GM18499 (cell line): ENCODE data around the gene TTLL9.

ENCODE experiments used
- ATAC-seq: cut with Tn5 transposase; IDR thresholded peaks from one replicate; pipeline ENCODE4 v1.9.1; 2021; ENCODE audit warnings: moderate number of reproducible peaks; ENCODE audit not compliant: insufficient read depth, unreplicated experiment

Gene TTLL9

DNA sequence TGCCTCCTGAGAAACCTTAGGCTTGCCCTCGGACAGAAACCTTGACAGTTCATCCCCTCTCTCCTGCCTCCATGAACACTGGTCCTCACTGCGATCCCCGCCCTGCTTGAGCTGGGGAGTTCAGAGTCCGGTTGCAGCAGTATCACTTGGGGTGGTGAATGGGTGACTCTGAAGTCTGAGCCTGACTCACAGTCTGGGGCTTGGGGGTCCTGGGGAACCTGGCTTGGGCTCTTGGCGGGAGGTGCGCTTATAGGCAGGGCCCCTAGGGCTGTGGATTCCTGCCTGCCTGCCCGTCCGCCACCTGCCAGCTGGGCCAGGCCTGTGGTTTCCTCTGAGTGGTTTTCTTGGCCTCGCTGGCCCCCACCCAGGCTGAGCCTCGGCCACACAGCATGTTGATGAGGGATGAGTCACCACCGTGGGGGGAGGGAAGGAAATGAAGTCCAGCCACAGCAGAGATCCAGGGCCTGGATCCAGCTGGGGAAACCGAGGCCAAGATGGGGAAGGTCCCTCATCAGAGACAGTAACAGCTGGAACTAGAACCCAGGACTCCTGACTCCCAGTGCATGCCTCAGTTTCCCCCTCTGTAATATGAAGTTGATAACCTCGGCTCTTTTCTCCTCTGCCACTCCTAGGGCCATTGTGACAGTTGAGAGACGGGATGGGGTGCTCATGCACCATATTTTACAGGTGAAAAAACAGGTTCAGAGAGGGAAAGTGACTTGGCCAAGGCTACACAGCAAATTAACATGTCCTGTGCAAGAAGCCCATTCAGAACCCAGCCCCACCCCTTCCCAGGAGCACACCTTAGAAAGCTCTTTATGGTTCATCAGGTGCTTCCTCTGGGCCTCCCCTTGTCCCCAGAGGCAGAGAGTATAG, 34.2 kb upstream of the TTLL9 start:
- peak; percentile 50 for ATAC-seq

- no peak for ATAC-seq
Observed at GRCh38 chr20:31836853-31837608, 33.4 kb upstream of the TTLL9 start.

- ATAC-seq: no peak
Observed at GRCh38 chr20:31837896-31838397, 32.5 kb upstream of the TTLL9 start.

DNA sequence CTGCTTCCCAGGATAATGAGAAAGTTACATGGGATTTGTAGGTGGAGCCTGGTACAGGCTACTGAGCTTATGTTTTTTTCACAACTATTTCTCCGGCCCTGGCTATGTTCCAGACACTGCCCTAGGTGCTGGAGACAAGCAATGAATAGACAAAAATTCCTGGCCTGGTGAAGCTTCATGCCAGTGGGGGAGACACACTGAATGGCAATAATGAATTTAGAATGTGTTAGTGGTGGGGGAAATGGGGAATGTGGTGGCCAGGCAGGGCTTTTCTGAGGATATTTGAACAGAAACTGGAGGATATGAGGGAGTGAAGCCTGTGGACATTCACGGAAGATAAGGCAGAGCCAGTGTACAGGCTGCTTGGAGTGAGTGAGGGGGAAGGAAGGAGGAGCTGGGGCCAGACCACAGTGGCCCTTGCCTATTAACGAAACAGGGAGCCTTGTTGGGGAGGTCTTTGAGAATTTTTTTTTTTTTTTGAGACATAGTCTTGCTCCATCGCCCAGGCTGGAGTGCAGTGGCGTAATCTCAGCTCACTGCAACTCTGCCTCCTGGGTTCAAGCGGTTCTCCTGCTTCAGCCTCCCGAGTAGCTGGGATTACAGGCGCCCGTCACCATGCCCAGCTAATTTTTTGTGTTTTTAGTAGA, 31.7 kb upstream of the TTLL9 start:
- no peak for ATAC-seq

GRCh38 chr20:31839782-31840487, 30.5 kb upstream of the TTLL9 start:
- no peak for ATAC-seq

GRCh38 chr20:31840906-31841816, 29.3 kb upstream of the TTLL9 start:
- ATAC-seq: no peak

- no peak for ATAC-seq
Observed at GRCh38 chr20:31841928-31842327, 28.5 kb upstream of the TTLL9 start.

DNA sequence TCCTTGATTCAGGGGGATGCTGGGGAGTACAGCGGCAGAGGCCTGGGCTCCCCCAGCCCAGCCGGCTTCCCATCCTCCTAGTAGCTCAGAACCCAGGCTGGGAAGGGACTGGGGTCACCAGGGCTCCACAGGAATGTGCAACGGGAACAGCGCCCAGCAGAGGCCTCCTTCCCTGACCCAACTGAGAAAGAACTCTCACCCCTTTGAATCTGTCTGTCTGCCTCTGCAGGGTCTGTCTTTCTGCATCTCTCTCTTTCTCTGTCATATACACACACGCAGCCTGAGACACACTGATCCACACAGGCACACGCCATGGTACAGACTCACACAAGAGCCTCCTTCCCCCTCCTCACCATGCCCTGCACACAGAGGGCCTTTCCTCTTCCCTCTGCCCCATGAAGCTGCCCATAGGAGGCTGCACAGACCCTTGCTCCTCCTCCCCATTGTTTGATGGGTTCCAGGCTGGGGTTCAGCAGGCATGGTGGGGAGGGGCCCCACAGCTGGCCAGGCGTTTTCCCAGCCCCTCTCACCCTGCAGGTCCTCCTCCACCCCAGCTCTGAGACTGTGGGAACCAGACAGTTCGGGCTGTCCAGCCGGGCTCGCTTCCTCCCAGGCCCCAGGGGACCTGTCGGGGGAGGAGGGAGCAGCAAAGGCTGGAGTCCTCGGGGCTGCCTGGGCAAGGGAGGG, 27.8 kb upstream of the TTLL9 start:
- no peak for ATAC-seq

DNA sequence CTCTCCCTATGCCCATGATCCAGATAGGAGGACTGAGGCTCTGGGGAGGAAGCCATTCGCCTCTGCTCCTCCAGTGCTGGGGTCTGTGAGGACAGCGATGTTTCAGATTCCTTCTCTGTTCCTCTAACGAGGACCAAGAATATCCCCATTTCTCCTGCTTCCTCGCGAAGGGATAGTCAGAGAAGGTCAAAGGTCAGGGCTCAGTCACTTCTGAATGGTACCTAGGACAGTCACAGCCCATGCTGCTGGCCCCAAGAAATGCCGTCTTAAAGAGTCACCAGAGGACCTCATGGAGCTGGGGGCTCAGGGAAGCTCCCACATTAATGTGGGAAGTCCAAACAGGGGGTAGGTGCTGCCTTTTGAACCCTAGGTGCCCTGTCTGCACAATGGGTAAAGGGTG, 27.1 kb upstream of the TTLL9 start:
- no peak for ATAC-seq

DNA sequence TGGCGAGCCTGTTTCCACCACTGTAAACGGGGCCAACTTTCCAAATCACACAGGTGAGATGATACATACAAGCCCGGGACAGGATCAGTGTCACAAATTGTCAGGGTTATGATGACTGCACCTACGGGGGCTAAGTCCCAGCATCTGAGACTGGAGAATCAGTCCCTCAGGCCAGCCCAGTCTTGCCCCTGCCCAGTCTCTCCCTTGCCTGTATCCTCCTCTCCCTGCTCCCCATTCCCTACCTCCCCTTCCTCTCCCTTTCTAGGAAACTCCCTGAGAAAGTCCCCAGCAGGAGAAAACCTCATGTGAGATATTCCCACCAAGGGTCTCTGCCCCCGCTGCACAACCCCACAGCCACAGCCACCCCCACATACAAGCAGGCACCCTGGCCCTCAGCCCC, 26.6 kb upstream of the TTLL9 start:
- ATAC-seq: no peak

DNA sequence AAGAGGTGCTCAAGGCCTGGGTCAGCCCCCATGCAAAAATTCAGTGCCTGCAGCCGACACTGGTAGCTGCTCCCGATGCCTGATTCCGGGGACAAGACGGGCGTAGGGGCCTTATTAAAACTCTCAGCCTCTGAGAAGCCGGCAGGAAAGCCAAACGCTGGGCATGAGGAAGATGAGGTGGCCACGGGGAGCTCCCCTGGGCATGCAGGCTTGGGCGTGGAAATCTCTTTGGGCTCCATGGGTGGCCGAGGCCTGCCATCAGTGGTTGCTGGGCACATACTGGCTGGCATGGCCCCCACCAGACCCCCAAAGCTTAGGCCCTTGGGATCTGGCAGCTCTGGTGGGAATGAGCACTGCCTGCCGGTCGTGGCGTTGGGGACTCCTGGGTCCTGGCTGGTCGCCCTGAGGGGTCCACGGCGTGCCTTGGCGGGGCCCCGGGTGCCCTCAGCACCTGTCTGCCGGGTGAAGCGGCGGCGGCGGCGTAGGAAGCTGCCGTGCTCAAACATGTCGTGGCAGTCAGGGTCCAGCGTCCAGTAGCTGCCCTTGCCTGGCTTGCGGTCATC, 25.6 kb upstream of the TTLL9 start:
- no peak for ATAC-seq

DNA sequence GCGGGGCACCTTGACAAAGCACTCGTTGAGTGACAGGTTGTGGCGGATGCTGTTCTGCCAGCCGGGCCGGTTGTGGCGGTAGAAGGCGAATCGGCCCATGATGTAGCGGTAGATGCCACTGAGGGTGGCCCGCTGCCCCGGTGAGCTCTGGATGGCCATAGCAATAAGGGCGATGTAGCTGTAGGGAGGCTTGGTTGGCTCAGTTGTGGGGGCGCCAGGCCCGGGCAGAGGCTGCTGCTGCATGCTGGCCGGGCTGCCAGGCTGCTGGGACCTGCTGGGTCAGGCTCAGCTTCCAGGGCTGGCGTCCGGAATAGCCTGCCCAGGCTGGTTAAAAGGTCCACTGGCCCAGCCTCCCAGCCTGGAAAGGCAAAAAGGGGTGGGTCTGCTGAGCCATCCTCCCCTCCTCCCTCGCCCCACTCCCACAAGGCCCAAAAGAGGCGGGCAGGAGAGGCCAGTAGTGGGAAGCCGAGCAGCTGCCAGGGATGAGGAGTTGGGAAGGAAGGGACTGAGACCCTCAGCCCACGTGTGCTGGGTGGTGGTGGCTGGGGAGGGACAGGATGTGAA, 25.1 kb upstream of the TTLL9 start, which contains the start of gene FOXS1:
TSS of gene FOXS1 (minus strand) at position 305 of the 564 bp plus-strand sequence. CDS start at position 243, 62 bp downstream.
- no peak for ATAC-seq

- no peak for ATAC-seq
Observed at GRCh38 chr20:31846793-31847138, 23.7 kb upstream of the TTLL9 start.

- no peak for ATAC-seq
Observed at GRCh38 chr20:31848088-31848999, 22.1 kb upstream of the TTLL9 start.

DNA sequence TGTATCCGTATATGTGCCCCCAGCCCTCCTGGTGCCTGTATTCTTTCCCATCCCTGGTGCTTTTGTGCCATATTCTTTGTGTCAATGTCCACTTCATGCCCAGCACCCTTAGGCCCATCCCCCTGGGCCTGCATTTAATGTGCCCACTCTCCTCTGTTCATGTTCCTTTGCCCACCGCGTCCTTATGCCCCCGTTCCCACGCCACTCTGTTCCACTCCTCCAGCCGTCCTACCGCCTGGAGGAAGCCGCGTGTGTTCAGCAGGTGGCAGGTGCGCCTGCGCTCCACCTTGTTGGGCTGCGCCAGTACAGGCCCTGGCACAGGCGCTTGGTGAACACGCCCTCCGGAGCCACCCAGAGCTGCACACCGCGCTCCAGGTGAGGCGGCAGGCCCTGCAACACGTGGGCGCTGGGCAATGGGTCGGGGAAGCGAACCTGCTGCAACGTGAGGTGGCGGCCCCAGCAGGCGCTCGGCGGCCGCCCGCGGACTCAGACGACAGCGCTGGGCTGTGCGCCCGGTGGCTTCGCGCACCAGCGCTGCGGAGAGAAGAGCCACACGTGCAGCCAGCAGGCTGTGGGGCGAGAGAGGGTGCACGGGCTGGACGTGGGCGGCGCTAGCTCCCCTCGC, 21.0 kb upstream of the TTLL9 start:
- no peak for ATAC-seq

DNA sequence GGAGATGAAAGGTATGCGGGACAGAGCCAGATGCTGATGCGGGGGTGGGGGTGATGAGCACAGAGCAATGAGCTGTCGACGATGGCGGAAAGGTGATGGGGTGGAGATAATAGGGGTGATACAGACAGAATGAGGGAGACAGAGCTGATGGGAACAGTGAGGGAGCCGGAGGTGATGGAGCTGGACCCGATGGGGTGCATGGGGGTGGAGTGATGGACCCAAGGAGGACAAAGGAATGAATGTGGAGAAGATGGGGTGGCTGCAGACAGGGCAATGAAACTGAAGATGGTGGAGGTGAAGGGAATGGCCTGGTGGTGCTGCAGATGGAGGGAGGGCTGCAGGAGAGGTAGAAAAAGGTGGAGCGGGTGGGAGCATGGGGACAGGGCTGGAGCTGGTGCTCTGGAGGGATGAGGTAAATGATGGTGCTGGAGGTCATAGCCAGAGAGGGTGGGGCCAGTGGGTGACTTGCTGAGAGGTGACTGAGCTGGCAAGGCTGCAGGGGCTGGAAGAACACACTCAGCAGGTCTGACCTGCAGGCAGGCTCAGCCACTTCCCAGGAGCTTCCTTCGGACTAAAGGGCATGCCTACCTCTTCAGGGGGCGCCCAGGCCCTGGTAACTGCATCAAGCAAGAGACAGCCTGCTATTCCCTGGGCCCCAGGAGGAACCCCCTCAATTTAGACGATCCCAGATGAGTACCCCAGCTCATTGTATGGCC, 19.0 kb upstream of the TTLL9 start:
- no peak for ATAC-seq
